Left lung (tissue), 14 donors: ENCODE data around the gene OVCH1. TPM values are rescaled to one million over a fixed set of nuclear protein-coding genes. Genes with fewer than 3 reads are reported as not detected.

ENCODE experiments used
- ATAC-seq: fragments of 200-7000 bp; cut with Tn5 transposase; one replicate; pipeline ENCODE4 v1.9.1; 2020; ENCODE audit warnings: moderate library complexity
- DNase-seq, 4 donors: peaks; one replicate each; pipeline ENCODE4 v3.0.0-alpha.2; 2013 to 2020
- H3K27ac ChIP-seq, 2 donors: fragments of 200-600 bp; sonication (generic) in 1 of 2; one replicate each; pipeline versions ENCODE4 v1.5.0 to v1.8.0; 2020 to 2021
- H3K27me3 ChIP-seq, 2 donors: fragments of 200-600 bp; sonication (generic) in 1 of 2; one replicate each; pipeline versions ENCODE4 v1.5.0 to v1.8.0; 2020 to 2021
- H3K36me3 ChIP-seq, 2 donors: fragments of 200-600 bp; sonication (generic) in 1 of 2; one replicate each; pipeline versions ENCODE4 v1.5.0 to v1.8.0; 2020 to 2021
- H3K4me1 ChIP-seq, 2 donors: fragments of 200-600 bp; one replicate each; pipeline ENCODE4 v1.8.0; 2021
- H3K4me3 ChIP-seq, 2 donors: fragments of 200-600 bp; sonication (generic) in 1 of 2; one replicate each; pipeline versions ENCODE4 v1.5.0 to v1.8.0; 2020 to 2021; ENCODE audit warnings: mild to moderate bottlenecking in 1 of 2
- H3K9me3 ChIP-seq, 2 donors: fragments of 200-600 bp; sonication (generic) in 1 of 2; one replicate each; pipeline versions ENCODE4 v1.5.0 to v1.8.0; 2020 to 2021
- CTCF ChIP-seq, 2 donors: fragments of 200-600 bp; sonication (generic) in 1 of 2; IDR thresholded peaks; one replicate each; pipeline versions ENCODE4 v1.5.0 to v1.8.0; 2021; ENCODE audit warnings: antibody characterized with exemption in 2 of 2
- intact Hi-C, 2 donors: fragments of 100-400 bp; cut with DNase I; formaldehyde crosslinking; loops; one replicate each; pipeline versions ENCODE4 v1.11.2 to v1.14.2; 2022
- long read RNA-seq, 12 donors: library from polyadenylated mRNA in 2 of 12; unstranded in 2 of 12; transcript quantifications; one replicate each; pipeline ENCODE4 v2.0.0 and lab custom pipeline, GENCODE V29; 2019 to 2026
- polyA plus RNA-seq, 6 donors: library from polyadenylated mRNA; unstranded; fragments of 120-200 nt; gene quantifications; one replicate each; pipeline ENCODE4 v1.2.1, GENCODE V29; 2013; ENCODE audit not compliant: insufficient read length in 6 of 6
- total RNA-seq, 2 donors: library from RNA; stranded (reverse); fragmentation: NEBNext Ultra II Directional; extraction: Animal tissue kit (Norgen Biotek cat#: 25700); gene quantifications; one replicate each; pipeline ENCODE4 v1.2.1, GENCODE V29; 2021
- donor health status: DM: no; HTN: yes; CAD: no.
- donor health status: DM: no; HTN: no; CAD: no.

The OVCH1 gene
- total RNA-seq = under 1 TPM; 0.20 to 0.89 TPM
- polyA plus RNA-seq = under 1 TPM in 1 of 6 donors, not detected in 5; 0.04 TPM
- long read RNA-seq, donor 1 = 0 reads
- long read RNA-seq, donor 2 = 0 reads
- long read RNA-seq, donor 3 = 0 reads
- long read RNA-seq, donor 4 = 0 reads
- long read RNA-seq, donor 5 = 0 reads
- long read RNA-seq, donor 6 = 0 reads
- long read RNA-seq, donor 7 = 0 reads
- long read RNA-seq, donor 8 = 0 reads
- long read RNA-seq, donor 9 = 0 reads
- long read RNA-seq, donor 10 = 0 reads
- long read RNA-seq, donor 11 = 0 reads
- long read RNA-seq, donor 12 = 0 reads

DNA sequence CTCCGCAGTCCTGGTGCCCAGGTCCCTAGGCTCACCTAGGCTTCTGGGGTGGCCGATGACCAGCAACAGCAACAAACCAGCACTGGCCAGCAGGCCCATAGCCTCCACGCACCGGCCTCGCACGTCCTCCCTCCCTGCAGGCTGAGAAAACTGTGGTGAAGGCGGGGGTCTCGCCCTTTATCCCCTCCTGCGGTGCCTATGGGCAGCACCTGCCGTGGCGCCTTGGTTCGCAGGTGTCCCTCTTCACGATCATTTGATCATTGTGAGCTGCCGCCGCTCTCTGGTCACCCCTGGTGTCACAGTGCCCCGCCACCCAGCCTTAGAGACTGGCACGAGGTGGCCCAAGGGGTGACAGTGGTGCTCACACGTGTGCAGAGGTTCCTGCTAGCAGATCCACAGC is at the start of gene OVCH1:
OVCH1 (minus strand) TSS at position 99 of the 400 bp plus-strand sequence; CDS start at position 99, 0 bp downstream.
- DNase-seq = peak in 1 of 4 donors; percentile 69
- intact Hi-C loops = no loop called here

GRCh38 chr12:29547151-29547632 is 49.7 kb upstream of the OVCH1 start:
- Histone ChIP-seq H3K9me3 (no peaks in the 10 kb centered on the region), H3K36me3 (no peaks in the 10 kb centered on the region), H3K4me3 (no peak overlapping the region), H3K27ac (peak overlapping the region in 1 of 2 donors; percentile 7), H3K4me1 (peaks cover 0 to 5% of the 10 kb centered on the region in 2 donors), H3K27me3 (no peaks in the 10 kb centered on the region)
- intact Hi-C loops = no loop called here
- no peak for TF ChIP-seq CTCF (IDR thresholded peaks at IDR 0.05)
- DNase-seq = no peak
- no peak for ATAC-seq

More for the DNA sequence above, at the start of gene OVCH1:
- no peak for ATAC-seq
- Histone ChIP-seq H3K36me3 (no peaks in the 10 kb centered on the region), H3K27me3 (no peaks in the 10 kb centered on the region), H3K4me3 (no peak within 1 kb of the TSS), H3K4me1 (no peaks in the 10 kb centered on the region), H3K27ac (no peak within 1 kb of the TSS), H3K9me3 (no peaks in the 10 kb centered on the region)
- TF ChIP-seq CTCF (IDR thresholded peaks at IDR 0.05) = no peak

GRCh38 chr12:29546000-29546399 is 48.5 kb upstream of the OVCH1 start:
- TF ChIP-seq CTCF (IDR thresholded peaks at IDR 0.05) = no peak
- Histone ChIP-seq H3K9me3 (no peaks in the 10 kb centered on the region), H3K4me1 (peaks cover 0 to 5% of the 10 kb centered on the region in 2 donors), H3K27ac (peak overlapping the region in 1 of 2 donors; percentile 15), H3K36me3 (no peaks in the 10 kb centered on the region), H3K27me3 (no peaks in the 10 kb centered on the region), H3K4me3 (no peak overlapping the region)
- DNase-seq (no peak), ATAC-seq (no peak)
- intact Hi-C loops = no loop called here

DNA sequence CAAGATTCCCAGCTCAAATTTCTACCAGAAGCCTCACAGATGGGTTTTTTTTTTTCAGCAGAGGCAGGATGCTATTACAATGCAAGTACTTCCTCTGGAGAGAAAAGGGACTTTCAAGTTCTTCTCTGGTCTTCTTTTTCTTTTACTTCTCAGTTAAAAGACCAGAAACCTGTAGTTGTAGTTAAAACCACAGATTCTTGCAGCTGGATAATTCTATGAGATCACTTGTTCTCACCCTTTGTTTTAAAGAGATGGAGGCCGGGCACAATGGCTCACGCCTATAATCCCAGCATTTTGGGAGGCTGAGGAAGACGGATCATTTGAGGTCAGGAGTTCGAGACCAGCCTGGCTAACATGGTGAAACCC is 47.6 kb upstream of the OVCH1 start:
- no peak overlapping the region for H3K27ac ChIP-seq
- no peak for TF ChIP-seq CTCF (IDR thresholded peaks at IDR 0.05)
- H3K36me3 ChIP-seq = no peaks in the 10 kb centered on the region
- H3K27me3 ChIP-seq = no peaks in the 10 kb centered on the region
- no peak for ATAC-seq
- H3K9me3 ChIP-seq = no peaks in the 10 kb centered on the region
- peaks cover 0 to 5% of the 10 kb centered on the region in 2 donors for H3K4me1 ChIP-seq
- DNase-seq = no peak
- no peak overlapping the region for H3K4me3 ChIP-seq
- intact Hi-C loops = no loop called here

- H3K36me3 ChIP-seq = no peaks in the 10 kb centered on the region
- H3K4me3 ChIP-seq = no peak overlapping the region
- no peaks in the 10 kb centered on the region for H3K9me3 ChIP-seq
- DNase-seq (no peak), ATAC-seq (no peak)
- no peak for TF ChIP-seq CTCF (IDR thresholded peaks at IDR 0.05)
- intact Hi-C loops = no loop called here
- no peaks in the 10 kb centered on the region for H3K27me3 ChIP-seq
- peaks cover 0 to 5% of the 10 kb centered on the region in 2 donors for H3K4me1 ChIP-seq
- no peak overlapping the region for H3K27ac ChIP-seq
These were observed 47.1 kb upstream of the OVCH1 start for GRCh38 chr12:29544428-29545101.
